Upper lobe of right lung (tissue), 1 donor: ENCODE measurements around the gene ALPP. TPM values are rescaled to one million over a fixed set of nuclear protein-coding genes. Genes with fewer than 3 reads are reported as not detected.

Source experiments
- ATAC-seq: fragments of 200-7000 bp; cut with Tn5 transposase; one replicate; pipeline ENCODE4 v1.9.1; 2020; ENCODE audit warnings: mild to moderate bottlenecking, moderate library complexity
- DNase-seq: peaks from one replicate; pipeline ENCODE4 v3.0.0-alpha.2; 2020
- H3K27ac ChIP-seq: fragments of 200-600 bp; one replicate; pipeline ENCODE4 v1.8.0; 2022
- H3K27me3 ChIP-seq: fragments of 200-600 bp; one replicate; pipeline ENCODE4 v1.8.0; 2022; ENCODE audit warnings: mild to moderate bottlenecking
- H3K36me3 ChIP-seq: fragments of 200-600 bp; one replicate; pipeline ENCODE4 v1.8.0; 2022
- H3K4me1 ChIP-seq: fragments of 200-600 bp; one replicate; pipeline ENCODE4 v1.8.0; 2022
- H3K4me3 ChIP-seq: fragments of 200-600 bp; one replicate; pipeline ENCODE4 v1.8.0; 2022; ENCODE audit warnings: mild to moderate bottlenecking
- H3K9me3 ChIP-seq: fragments of 200-600 bp; one replicate; pipeline ENCODE4 v1.8.0; 2022
- intact Hi-C: fragments of 100-400 bp; cut with DNase I; formaldehyde crosslinking; loops from one replicate; pipeline ENCODE4 v1.11.0; 2022
- total RNA-seq: library from RNA; stranded (reverse); fragmentation: NEBNext Ultra II Directional; extraction: Animal tissue kit (Norgen Biotek cat#: 25700); gene quantifications from one replicate; pipeline ENCODE4 v1.2.1, GENCODE V29; 2021
- TF ChIP-seq, protein P1 (sequence below): fragments of 200-600 bp; IDR thresholded peaks from one replicate; pipeline ENCODE4 v1.8.0; 2022; ENCODE audit warnings: antibody characterized with exemption
- donor health status: DM: no; HTN: yes; CAD: no; lungs with severe emphysema.

The ALPP gene
- total RNA-seq, 1 donor from 2014 or later = 9.5 TPM

DNA sequence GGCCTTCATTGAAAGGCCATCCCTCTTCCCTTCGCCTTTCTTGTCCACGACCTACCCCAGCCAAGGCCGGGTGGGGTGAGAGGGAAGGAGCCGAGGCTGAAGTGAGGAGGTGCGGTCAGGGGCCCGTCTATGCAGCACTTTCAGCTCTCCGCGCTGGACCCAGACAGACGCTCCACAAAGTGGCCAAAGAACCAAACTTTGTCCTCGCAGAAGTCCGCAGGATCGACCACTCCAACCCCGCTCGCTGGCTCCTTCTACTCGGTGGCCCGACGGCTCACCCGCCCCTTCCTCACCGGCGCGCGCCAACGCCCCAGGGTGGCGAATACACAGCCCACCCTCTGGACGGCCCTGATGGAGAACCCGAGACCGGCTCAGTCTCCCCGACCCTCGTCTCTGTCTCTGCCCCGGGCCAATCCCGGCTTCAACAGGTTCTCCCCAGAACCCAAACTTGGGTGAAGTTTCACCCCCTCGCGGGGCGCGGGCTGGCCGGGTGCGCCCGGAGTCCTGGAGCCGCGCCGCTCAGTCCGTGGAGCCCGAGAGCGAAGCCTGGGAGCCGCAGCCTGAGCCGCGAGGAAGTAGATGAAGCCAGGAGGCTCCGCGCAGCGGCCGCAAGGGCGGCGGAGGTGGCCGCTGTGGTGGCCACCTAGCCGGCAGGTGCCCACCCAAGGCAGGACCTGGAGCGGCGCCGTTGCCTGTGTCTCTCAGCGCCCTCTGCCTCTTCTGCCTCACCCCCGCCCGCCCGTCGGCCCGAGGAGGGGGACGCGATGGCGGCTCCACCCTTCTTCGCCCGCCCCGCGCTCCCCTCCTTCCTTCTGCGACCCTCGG lies 26.7 kb upstream of the ALPP start:
- peaks cover 56% of the 10 kb centered on the region for H3K27me3 ChIP-seq
- no peaks in the 10 kb centered on the region for H3K9me3 ChIP-seq
- TF ChIP-seq, protein P1, sequence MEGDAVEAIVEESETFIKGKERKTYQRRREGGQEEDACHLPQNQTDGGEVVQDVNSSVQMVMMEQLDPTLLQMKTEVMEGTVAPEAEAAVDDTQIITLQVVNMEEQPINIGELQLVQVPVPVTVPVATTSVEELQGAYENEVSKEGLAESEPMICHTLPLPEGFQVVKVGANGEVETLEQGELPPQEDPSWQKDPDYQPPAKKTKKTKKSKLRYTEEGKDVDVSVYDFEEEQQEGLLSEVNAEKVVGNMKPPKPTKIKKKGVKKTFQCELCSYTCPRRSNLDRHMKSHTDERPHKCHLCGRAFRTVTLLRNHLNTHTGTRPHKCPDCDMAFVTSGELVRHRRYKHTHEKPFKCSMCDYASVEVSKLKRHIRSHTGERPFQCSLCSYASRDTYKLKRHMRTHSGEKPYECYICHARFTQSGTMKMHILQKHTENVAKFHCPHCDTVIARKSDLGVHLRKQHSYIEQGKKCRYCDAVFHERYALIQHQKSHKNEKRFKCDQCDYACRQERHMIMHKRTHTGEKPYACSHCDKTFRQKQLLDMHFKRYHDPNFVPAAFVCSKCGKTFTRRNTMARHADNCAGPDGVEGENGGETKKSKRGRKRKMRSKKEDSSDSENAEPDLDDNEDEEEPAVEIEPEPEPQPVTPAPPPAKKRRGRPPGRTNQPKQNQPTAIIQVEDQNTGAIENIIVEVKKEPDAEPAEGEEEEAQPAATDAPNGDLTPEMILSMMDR = no peak
- peak; percentile 60 for DNase-seq
- intact Hi-C loops = no loop called here
- H3K27ac ChIP-seq = no peak overlapping the region
- H3K4me1 ChIP-seq = no peaks in the 10 kb centered on the region
- no peak for ATAC-seq
- no peak overlapping the region for H3K4me3 ChIP-seq
- no peaks in the 10 kb centered on the region for H3K36me3 ChIP-seq

DNA sequence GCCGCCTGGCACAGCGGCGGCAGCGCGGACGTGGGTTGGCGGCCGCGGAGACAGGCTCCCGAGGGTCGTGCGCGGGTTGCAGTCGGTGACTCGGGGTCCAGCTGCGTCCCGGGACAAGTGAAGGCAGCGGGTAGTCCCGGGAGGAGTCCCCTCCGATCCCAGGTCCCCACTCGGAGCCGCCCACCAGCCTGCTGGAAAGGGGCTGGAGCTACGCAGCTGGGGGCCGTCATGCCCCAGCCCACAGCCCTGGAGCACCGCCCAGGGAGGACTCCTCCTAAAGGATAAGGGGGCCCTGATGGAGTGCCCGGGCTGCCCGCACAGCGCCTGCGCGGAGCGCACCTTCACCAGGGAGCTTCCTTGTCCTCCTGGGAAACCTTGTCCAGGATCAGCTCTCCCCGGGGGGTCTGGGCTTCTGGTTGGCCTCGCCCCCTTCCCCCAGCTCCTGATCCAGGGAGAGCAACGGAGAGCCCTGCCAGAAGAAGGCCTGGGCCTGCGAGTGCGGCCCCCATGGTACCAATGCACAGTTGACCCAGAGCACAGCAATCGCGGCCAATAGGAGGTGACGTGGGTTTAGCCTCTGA lies 25.9 kb upstream of the ALPP start:
- Histone ChIP-seq H3K27ac (no peak overlapping the region), H3K4me1 (no peaks in the 10 kb centered on the region), H3K4me3 (no peak overlapping the region), H3K9me3 (no peaks in the 10 kb centered on the region), H3K36me3 (no peaks in the 10 kb centered on the region), H3K27me3 (peaks cover 56% of the 10 kb centered on the region)
- intact Hi-C loops = no loop called here
- ATAC-seq = no peak
- peak; percentile 60 for DNase-seq
- TF ChIP-seq, protein P1 = no peak

DNA sequence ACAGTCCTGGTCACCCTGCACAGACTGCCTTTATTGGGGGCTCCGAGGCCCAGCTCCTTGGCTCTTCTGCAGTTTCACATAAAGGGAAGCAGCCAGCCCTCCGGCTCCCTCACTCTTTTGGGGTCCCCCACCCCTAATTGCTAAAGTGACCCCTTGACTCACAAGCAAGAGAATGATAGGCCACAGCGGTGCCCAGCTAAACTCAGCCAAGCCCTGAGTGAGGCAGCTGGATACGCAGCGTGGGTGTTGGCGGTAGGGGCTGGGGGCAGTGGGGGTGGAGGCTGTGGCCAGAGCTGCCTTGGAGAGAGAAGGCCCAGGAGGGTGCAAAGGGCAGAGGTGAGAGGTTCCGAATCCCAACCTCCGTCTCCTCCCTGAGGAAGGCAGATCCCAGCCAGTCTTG lies 25.5 kb upstream of the ALPP start:
- DNase-seq (peak; percentile 52), ATAC-seq (no peak)
- Histone ChIP-seq H3K9me3 (no peaks in the 10 kb centered on the region), H3K36me3 (no peaks in the 10 kb centered on the region), H3K4me1 (no peaks in the 10 kb centered on the region), H3K27ac (no peak overlapping the region), H3K4me3 (no peak overlapping the region), H3K27me3 (peaks cover 56% of the 10 kb centered on the region)
- intact Hi-C loops = no loop called here
- TF ChIP-seq, protein P1 = no peak

DNA sequence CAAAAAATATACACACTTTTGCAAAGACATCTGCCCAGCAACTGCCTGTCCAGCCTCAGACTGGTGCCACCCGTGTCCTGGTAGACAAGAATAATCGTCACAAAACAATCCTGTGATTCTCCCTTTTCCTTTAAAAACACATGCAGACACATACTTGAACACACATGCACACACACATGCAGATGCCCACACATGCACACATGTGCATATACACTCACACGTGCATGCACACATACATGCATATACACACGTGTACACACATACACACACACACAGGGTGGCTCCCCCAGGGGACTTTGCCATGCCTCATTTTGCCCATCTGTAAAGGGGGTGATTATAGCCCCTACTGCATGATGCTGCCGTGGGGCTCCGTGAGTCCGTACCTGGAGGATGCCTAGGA lies 24.9 kb upstream of the ALPP start:
- Histone ChIP-seq H3K36me3 (no peaks in the 10 kb centered on the region), H3K9me3 (no peaks in the 10 kb centered on the region), H3K27me3 (peaks cover 56% of the 10 kb centered on the region), H3K4me1 (no peaks in the 10 kb centered on the region), H3K4me3 (no peak overlapping the region), H3K27ac (no peak overlapping the region)
- intact Hi-C loops = no loop called here
- DNase-seq (peak; percentile 3), ATAC-seq (no peak)
- TF ChIP-seq, protein P1 = no peak

DNA sequence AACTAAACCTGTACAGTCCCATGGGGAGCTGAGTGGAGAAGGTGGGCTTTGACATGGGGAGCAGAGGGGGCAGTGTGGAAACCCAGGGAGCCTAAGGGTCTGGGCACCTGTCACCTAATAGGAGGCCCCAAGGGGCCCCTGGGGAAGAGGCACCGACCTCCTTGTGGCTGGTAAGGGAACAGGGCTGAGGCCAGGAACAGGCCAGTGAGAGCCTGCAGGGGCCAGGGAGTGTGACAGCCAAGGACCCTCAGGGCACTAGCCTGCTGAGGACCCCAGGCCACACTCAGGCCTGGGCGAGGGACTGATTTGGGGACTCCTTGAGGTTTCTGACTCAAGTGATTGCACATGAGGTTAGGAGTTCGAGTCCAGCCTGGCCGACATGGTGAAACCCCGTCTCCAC lies 24.5 kb upstream of the ALPP start:
- intact Hi-C loops = no loop called here
- no peak overlapping the region for H3K27ac ChIP-seq
- ATAC-seq (no peak), DNase-seq (peak; percentile 36)
- H3K4me3 ChIP-seq = no peak overlapping the region
- H3K27me3 ChIP-seq = peaks cover 54% of the 10 kb centered on the region
- H3K4me1 ChIP-seq = no peaks in the 10 kb centered on the region
- no peaks in the 10 kb centered on the region for H3K9me3 ChIP-seq
- no peaks in the 10 kb centered on the region for H3K36me3 ChIP-seq
- TF ChIP-seq, protein P1 = no peak
